SH-SY5Y (cell line): ENCODE results near the gene TTBK2.
A peak's percentile ranks its signal among the peaks of the same experiment; 100 is the strongest.

Experiments used
- GATA2 ChIP-seq: IDR thresholded peaks from 2 replicates; pipeline ENCODE4 v1.6.1; 2011; ENCODE audit warnings: mild to moderate bottlenecking, low read depth, low read length
- GATA3 ChIP-seq: IDR thresholded peaks from 2 replicates; pipeline ENCODE4 v1.6.1; 2011; ENCODE audit warnings: low read depth, mild to moderate bottlenecking, low read length, moderate library complexity

TTBK2 gene

GRCh38 chr15:42811433-42811832 is 109.1 kb downstream of the TTBK2 start:
- TF ChIP-seq GATA2 (no peak), GATA3 (no peak)

- no peak for TF ChIP-seq GATA3
- no peak for TF ChIP-seq GATA2
These were observed 111.7 kb downstream of the TTBK2 start for GRCh38 chr15:42808913-42809312.

GRCh38 chr15:42805266-42805665 is 115.3 kb downstream of the TTBK2 start:
- TF ChIP-seq GATA3 = no peak
- TF ChIP-seq GATA2 = no peak

- TF ChIP-seq GATA3 = no peak
- no peak for TF ChIP-seq GATA2
These were observed 115.8 kb downstream of the TTBK2 start for GRCh38 chr15:42804739-42805138.

- TF ChIP-seq GATA2 (no peak), GATA3 (no peak)
These were observed 117.1 kb downstream of the TTBK2 start for GRCh38 chr15:42803436-42803835.

- TF ChIP-seq GATA2 = no peak
- no peak for TF ChIP-seq GATA3
These were observed 118.4 kb downstream of the TTBK2 start for GRCh38 chr15:42802168-42802567.

GRCh38 chr15:42800731-42801474 is 119.7 kb downstream of the TTBK2 start:
- TF ChIP-seq GATA2 = no peak
- TF ChIP-seq GATA3 = no peak

GRCh38 chr15:42798802-42799201 is 121.8 kb downstream of the TTBK2 start:
- TF ChIP-seq GATA3 = no peak
- TF ChIP-seq GATA2 = no peak

- TF ChIP-seq GATA2 (no peak), GATA3 (no peak)
These were observed 123.4 kb downstream of the TTBK2 start for GRCh38 chr15:42796955-42797782.

- TF ChIP-seq GATA3 (no peak), GATA2 (no peak)
These were observed 131.9 kb downstream of the TTBK2 start for GRCh38 chr15:42788725-42789124.

GRCh38 chr15:42786978-42787377 is 133.6 kb downstream of the TTBK2 start:
- TF ChIP-seq GATA3 (no peak), GATA2 (peak; percentile 13; the same call in 1 of the 2 replicates)

- no peak for TF ChIP-seq GATA3
- TF ChIP-seq GATA2 = no peak
These were observed 135.0 kb downstream of the TTBK2 start for GRCh38 chr15:42785569-42785968.

GRCh38 chr15:42784705-42785104 is 135.9 kb downstream of the TTBK2 start:
- TF ChIP-seq GATA2 = no peak
- TF ChIP-seq GATA3 = no peak

GRCh38 chr15:42782716-42783115 is 137.9 kb downstream of the TTBK2 start:
- TF ChIP-seq GATA3 = no peak
- TF ChIP-seq GATA2 = no peak

- TF ChIP-seq GATA3 (no peak), GATA2 (no peak)
These were observed 145.2 kb downstream of the TTBK2 start for GRCh38 chr15:42775416-42775815.

- TF ChIP-seq GATA2 (no peak), GATA3 (no peak)
These were observed 147.7 kb downstream of the TTBK2 start for GRCh38 chr15:42772901-42773300.
